PC-9 (cell line): ENCODE measurements around the gene PDE4DIP.
"Not testable (repeated sequence)": the region's sequence is repeated elsewhere in the genome, so short reads cannot be mapped to it uniquely, and the experiment has no call there.

Source experiments
- CTCF ChIP-seq: fragments of 200-600 bp; sonication (generic); conservative IDR thresholded peaks from 2 replicates; pipeline ENCODE4 v1.6.1; 2017; ENCODE audit warnings: mixed run types, antibody characterized with exemption, mild to moderate bottlenecking, moderate library complexity
- EZH2 ChIP-seq: fragments of 200-600 bp; sonication (generic); IDR thresholded peaks from 2 replicates; pipeline ENCODE4 v1.8.0; 2017; ENCODE audit warnings: antibody characterized with exemption, low read depth

GRCh38 chr1:148901953-148902341 is 57.7 kb downstream of the PDE4DIP start:
- TF ChIP-seq CTCF, EZH2: not testable (repeated sequence)
